Measurements from ENCODE around the gene DAZAP1.

DNA sequence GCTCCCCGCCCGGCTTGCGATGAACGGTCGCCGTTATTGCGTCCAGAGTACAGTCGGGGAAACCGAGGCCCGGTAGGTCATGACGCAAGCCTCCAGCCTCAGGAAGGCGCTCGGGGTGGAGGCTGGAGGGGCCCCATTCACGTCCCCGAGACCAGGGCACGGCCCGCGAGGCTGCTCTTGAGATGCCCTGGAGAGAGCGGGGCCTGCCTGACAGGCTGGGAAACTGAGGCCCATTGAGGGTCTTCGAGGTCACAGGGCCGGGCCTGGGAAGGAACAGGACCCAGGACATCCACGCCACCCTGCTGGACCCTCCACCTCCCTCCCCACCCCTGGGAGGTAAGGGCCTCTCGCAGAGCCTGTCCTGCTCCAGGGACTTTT, 23.3 kb upstream of the DAZAP1 start:
- no peak for TF ChIP-seq EZH2phosphoT487 (IDR thresholded peaks at IDR 0.05)
- no peak for TF ChIP-seq EZH2 (IDR thresholded peaks at IDR 0.05)
- TF ChIP-seq, protein P1, sequence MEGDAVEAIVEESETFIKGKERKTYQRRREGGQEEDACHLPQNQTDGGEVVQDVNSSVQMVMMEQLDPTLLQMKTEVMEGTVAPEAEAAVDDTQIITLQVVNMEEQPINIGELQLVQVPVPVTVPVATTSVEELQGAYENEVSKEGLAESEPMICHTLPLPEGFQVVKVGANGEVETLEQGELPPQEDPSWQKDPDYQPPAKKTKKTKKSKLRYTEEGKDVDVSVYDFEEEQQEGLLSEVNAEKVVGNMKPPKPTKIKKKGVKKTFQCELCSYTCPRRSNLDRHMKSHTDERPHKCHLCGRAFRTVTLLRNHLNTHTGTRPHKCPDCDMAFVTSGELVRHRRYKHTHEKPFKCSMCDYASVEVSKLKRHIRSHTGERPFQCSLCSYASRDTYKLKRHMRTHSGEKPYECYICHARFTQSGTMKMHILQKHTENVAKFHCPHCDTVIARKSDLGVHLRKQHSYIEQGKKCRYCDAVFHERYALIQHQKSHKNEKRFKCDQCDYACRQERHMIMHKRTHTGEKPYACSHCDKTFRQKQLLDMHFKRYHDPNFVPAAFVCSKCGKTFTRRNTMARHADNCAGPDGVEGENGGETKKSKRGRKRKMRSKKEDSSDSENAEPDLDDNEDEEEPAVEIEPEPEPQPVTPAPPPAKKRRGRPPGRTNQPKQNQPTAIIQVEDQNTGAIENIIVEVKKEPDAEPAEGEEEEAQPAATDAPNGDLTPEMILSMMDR (IDR thresholded peaks at IDR 0.05): no peak
